IMR-90 (cell line): ENCODE measurements around the gene CRYBG3. TPM values are rescaled to one million over a fixed set of nuclear protein-coding genes. Genes with fewer than 3 reads are reported as not detected.
"Not testable (repeated sequence)": the region's sequence is repeated elsewhere in the genome, so short reads cannot be mapped to it uniquely, and the experiment has no call there.

Experiments used
- ATAC-seq: fragments of 200-7000 bp; cut with Tn5 transposase; 2 replicates; pipeline ENCODE4 v1.9.1; 2020; ENCODE audit warnings: low read depth, mild to moderate bottlenecking, moderate library complexity
- BruUV-seq: library from RNA; stranded (reverse); fragments of 400-500 nt; replicated peaks from 2 replicates; lab custom pipeline; 2021; lab: Mats Ljungman, UMichigan
- CTCF ChIA-PET: fragments of 300-600 bp; formaldehyde crosslinking; extraction: SDS; loops from one replicate; lab custom pipeline; 2021; ENCODE audit warnings: antibody characterized with exemption; lab: Yijun Ruan, JAX
- POLR2A ChIA-PET: fragments of 300-600 bp; sonication (Branson Sonifier 250); formaldehyde crosslinking; loops from one replicate; lab custom pipeline; 2022; ENCODE audit warnings: antibody characterized with exemption; ENCODE audit not compliant: unreplicated experiment; lab: Charles Lee
- DNase-seq: peaks from one replicate; pipeline ENCODE4 v3.0.0; 2013
- H2AFZ ChIP-seq: replicated peaks from 2 replicates; pipeline ENCODE3; 2013; ENCODE audit warnings: low read length, mild to moderate bottlenecking; ENCODE audit not compliant: poor library complexity
- H2AK5ac ChIP-seq: 2 replicates; pipeline ENCODE4 v1.6.1; 2013; ENCODE audit warnings: low read depth, low read length, inconsistent platforms
- H2AK9ac ChIP-seq: replicated peaks from 2 replicates; pipeline ENCODE3; 2013; ENCODE audit warnings: mild to moderate bottlenecking, low read depth, low read length, moderate library complexity; ENCODE audit not compliant: poor library complexity
- H2BK120ac ChIP-seq: 2 replicates; pipeline ENCODE4 v1.6.1; 2013; ENCODE audit warnings: low read depth, low read length, inconsistent platforms
- H2BK15ac ChIP-seq: 3 replicates; pipeline ENCODE4 v1.6.1; 2013; ENCODE audit warnings: low read depth, low read length, inconsistent platforms
- H2BK20ac ChIP-seq: 2 replicates; pipeline ENCODE4 v1.6.1; 2013; ENCODE audit warnings: low read depth, mild to moderate bottlenecking, inconsistent platforms, low read length, moderate library complexity
- H2BK5ac ChIP-seq: 2 replicates; pipeline ENCODE4 v1.6.1; 2013; ENCODE audit warnings: mild to moderate bottlenecking, low read depth, low read length, inconsistent platforms; ENCODE audit not compliant: poor library complexity, severe bottlenecking
- H3K14ac ChIP-seq: replicated peaks from 2 replicates; pipeline ENCODE4 v1.6.1; 2013; ENCODE audit warnings: low read depth, low read length, inconsistent platforms
- H3K18ac ChIP-seq: 2 replicates; pipeline ENCODE4 v1.6.1; 2013; ENCODE audit warnings: low read depth, low read length, control low read depth
- H3K23ac ChIP-seq: 2 replicates; pipeline ENCODE4 v1.6.1; 2013; ENCODE audit warnings: low read depth, low read length, inconsistent platforms
- H3K27ac ChIP-seq: 2 replicates; pipeline ENCODE4 v1.5.1; 2013; ENCODE audit warnings: mild to moderate bottlenecking, control low read depth, low read length; ENCODE audit not compliant: insufficient read depth
- H3K27me3 ChIP-seq: 2 replicates; pipeline ENCODE4 v1.6.1; 2013; ENCODE audit warnings: low read length; ENCODE audit not compliant: control insufficient read depth, insufficient read depth
- H3K36me3 ChIP-seq: 2 replicates; pipeline ENCODE4 v1.6.1; 2013; ENCODE audit warnings: low read length, mixed read lengths; ENCODE audit not compliant: control insufficient read depth, insufficient read depth
- H3K4ac ChIP-seq: 2 replicates; pipeline ENCODE4 v1.6.1; 2013; ENCODE audit warnings: low read depth, low read length, inconsistent platforms
- H3K4me1 ChIP-seq: 2 replicates; pipeline ENCODE4 v1.6.1; 2013; ENCODE audit warnings: low read length, mixed read lengths; ENCODE audit not compliant: control insufficient read depth, insufficient read depth
- H3K4me2 ChIP-seq: 2 replicates; pipeline ENCODE4 v1.6.1; 2013; ENCODE audit warnings: low read depth, mild to moderate bottlenecking, control low read depth, low read length, moderate library complexity
- H3K4me3 ChIP-seq: 2 replicates; pipeline ENCODE4 v1.5.1; 2013; ENCODE audit warnings: low read depth, mild to moderate bottlenecking, control low read depth, low read length, moderate library complexity; ENCODE audit not compliant: insufficient read depth
- H3K56ac ChIP-seq: 2 replicates; pipeline ENCODE4 v1.6.1; 2013; ENCODE audit warnings: low read length, inconsistent platforms; ENCODE audit not compliant: insufficient read depth; ENCODE audit errors: extremely low read depth
- H3K79me1 ChIP-seq, 2 experiments: 2 replicates each; pipeline ENCODE4 v1.6.1; 2013; ENCODE audit warnings: low read length in 2 of 2, inconsistent platforms in 1 of 2, low read depth in 1 of 2
- H3K9ac ChIP-seq: 2 replicates; pipeline ENCODE4 v1.6.1; 2013; ENCODE audit warnings: low read depth, low read length, control low read depth
- H3K9me1 ChIP-seq: 2 replicates; pipeline ENCODE4 v1.6.1; 2013; ENCODE audit warnings: low read length, inconsistent platforms; ENCODE audit not compliant: insufficient read depth
- H3K9me3 ChIP-seq: 2 replicates; pipeline ENCODE4 v1.6.1; 2013; ENCODE audit warnings: low read length; ENCODE audit not compliant: control insufficient read depth, insufficient read depth
- H4K20me1 ChIP-seq: 2 replicates; pipeline ENCODE4 v1.6.1; 2013; ENCODE audit warnings: low read length, inconsistent platforms; ENCODE audit not compliant: insufficient read depth
- H4K5ac ChIP-seq: 2 replicates; pipeline ENCODE4 v1.6.1; 2013; ENCODE audit warnings: mild to moderate bottlenecking, low read depth, low read length, control low read depth
- H4K8ac ChIP-seq, 2 experiments: 2 replicates each; pipeline ENCODE4 v1.6.1; 2013; ENCODE audit warnings: low read depth in 2 of 2, low read length in 2 of 2, control low read depth in 1 of 2, inconsistent platforms in 1 of 2
- H4K91ac ChIP-seq: 2 replicates; pipeline ENCODE4 v1.6.1; 2013; ENCODE audit warnings: low read depth, low read length, inconsistent platforms; ENCODE audit not compliant: insufficient read depth
- WGBS, 2 experiments: methylation state at CpG; one replicate each; pipeline versions ENCODE4 v1.1.5 to v1.1.7; 2013; ENCODE audit warnings: missing lambda C conversion rate in 2 of 2; ENCODE audit not compliant: insufficient read length in 1 of 2; ENCODE audit errors: extremely low coverage in 2 of 2; 5-methylcytosine and 5-hydroxymethylcytosine counted together
- dilution Hi-C: fragments of 300-500 bp; cut with HindIII; formaldehyde crosslinking; loops from one replicate; pipeline ENCODE4 v1.14.3; 2018; ENCODE audit warnings: low sequenced_read_pairs; ENCODE audit not compliant: unreplicated experiment
- in situ Hi-C: fragments of 300-500 bp; cut with MboI; formaldehyde crosslinking; loops from 3 replicates; pipeline ENCODE4 v1.14.3; 2019; ENCODE audit warnings: low sequenced_read_pairs, inconsistent platforms, mixed read lengths
- intact Hi-C: fragments of 100-400 bp; cut with micrococcal nuclease; formaldehyde crosslinking; loops from 2 replicates; pipeline ENCODE4 v1.10.0; 2022
- polyA plus RNA-seq, 3 experiments: library from polyadenylated mRNA; depleted of rRNA; stranded (reverse); fragments of >200 nt; gene quantifications; 2 replicates each; pipeline ENCODE4 v1.2.3, GENCODE V29; 2012; ENCODE audit warnings: low replicate concordance in 1 of 3
- total RNA-seq: library from RNA; depleted of rRNA; stranded (reverse); fragments of >200 nt; gene quantifications from 2 replicates; pipeline ENCODE4 v1.2.3, GENCODE V29; 2012

CRYBG3 gene
- total and polyA plus RNA-seq, 2 of the 4 experiments (the other 2 are of a cell fraction) = 4.9 to 26.2 TPM

GRCh38 chr3:97910236-97910831 is 88.5 kb downstream of the CRYBG3 start:
- H3K27ac ChIP-seq, H4K20me1 ChIP-seq, H2BK120ac ChIP-seq, ATAC-seq, H2AK9ac ChIP-seq, H2BK15ac ChIP-seq, H4K5ac ChIP-seq, H3K14ac ChIP-seq, CTCF ChIA-PET, H2BK20ac ChIP-seq, H3K18ac ChIP-seq, H4K8ac ChIP-seq, intact Hi-C loops, dilution Hi-C loops, H2AFZ ChIP-seq, POLR2A ChIA-PET, in situ Hi-C loops, H2AK5ac ChIP-seq, DNase-seq, H3K9me1 ChIP-seq, H3K9ac ChIP-seq, H3K9me3 ChIP-seq, H2BK5ac ChIP-seq, H3K23ac ChIP-seq, H3K4me1 ChIP-seq, H3K36me3 ChIP-seq, H3K4me3 ChIP-seq, BruUV-seq, H3K4ac ChIP-seq, H3K56ac ChIP-seq, H3K79me1 ChIP-seq, H3K4me2 ChIP-seq, H3K27me3 ChIP-seq, H4K91ac ChIP-seq: not testable (repeated sequence)
- WGBS, 2 experiments = 97% methylated on average over 6 of the region's 24 CpGs; no CpG with 5 or more reads in 1 of the 2 experiments
